ENCODE data around the gene MCAT. TPM values are rescaled to one million over a fixed set of nuclear protein-coding genes. Genes with fewer than 3 reads are reported as not detected.
"Not testable (repeated sequence)": the region's sequence is repeated elsewhere in the genome, so short reads cannot be mapped to it uniquely, and the experiment has no call there.

The MCAT gene
- total RNA-seq, 1 donor from 2014 or later = 15.5 TPM

DNA sequence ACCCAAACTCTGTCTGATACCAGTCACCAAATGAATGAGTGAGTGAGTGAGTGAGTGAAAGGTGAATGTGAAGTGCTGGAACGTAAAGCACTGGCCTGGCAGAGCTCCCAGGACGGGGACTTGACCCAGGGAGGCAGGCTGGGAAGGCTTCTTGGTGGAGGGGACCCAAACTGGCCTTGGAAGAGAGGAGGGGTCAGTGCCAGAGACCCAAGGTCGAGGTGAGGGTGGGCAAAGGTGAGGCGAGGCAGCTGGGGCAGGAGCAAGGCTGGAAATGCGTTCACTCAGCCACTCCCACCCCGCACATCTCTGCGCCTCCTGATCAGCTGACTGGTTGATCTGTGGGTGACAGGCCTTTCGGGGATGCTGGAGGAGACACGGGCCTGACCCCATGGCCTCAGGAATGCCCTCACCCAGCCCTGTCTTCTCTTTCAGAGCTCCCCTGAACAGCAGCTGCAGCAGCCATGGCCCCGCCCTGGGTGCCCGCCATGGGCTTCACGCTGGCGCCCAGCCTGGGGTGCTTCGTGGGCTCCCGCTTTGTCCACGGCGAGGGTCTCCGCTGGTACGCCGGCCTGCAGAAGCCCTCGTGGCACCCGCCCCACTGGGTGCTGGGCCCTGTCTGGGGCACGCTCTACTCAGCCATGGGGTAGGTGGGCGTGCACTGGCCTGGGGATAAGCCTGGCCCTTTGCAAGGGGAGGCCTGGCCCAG lies 15.7 kb upstream of the MCAT start:
- intact Hi-C loops (cut with DNase I) = no loop called here
- DNase-seq (ENCODE audit: missing footprints) (no peak), ATAC-seq (no peak)

DNA sequence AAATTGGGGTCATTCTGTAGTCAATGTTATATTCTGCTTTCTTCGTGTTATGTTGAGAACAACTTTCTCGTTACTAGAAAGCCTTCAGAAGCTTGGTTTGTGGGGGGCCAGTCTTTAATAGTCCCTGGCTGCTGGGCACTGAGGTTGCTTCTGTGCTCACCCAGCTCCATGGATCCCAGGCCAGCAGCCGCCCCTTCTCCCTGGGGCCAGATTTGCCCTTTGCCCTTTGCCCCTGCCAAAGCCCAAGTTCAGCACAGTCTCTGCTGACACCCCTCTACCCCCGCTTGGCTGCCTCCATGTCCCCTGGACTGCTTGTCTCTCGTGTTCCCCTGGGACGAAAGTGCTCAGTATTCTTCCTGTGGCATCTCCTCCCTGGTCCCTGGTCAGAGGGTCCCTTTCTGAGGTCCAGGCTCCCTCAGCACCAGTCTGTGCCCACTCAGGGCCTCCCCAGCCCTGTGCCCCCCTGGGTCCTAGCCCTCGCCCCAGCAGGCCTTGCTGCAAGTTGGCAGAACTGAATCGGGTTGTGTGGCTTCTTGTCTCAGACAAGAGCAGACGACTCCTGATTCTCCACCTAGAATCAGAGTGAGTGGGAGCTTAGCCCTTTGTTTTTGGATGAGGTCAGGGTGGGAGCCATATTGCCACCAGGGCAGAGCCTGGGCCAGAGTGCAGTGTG lies 14.8 kb upstream of the MCAT start:
- no peak for DNase-seq (ENCODE audit: missing footprints)
- ATAC-seq = no peak
- intact Hi-C loops (cut with DNase I) = no loop called here

DNA sequence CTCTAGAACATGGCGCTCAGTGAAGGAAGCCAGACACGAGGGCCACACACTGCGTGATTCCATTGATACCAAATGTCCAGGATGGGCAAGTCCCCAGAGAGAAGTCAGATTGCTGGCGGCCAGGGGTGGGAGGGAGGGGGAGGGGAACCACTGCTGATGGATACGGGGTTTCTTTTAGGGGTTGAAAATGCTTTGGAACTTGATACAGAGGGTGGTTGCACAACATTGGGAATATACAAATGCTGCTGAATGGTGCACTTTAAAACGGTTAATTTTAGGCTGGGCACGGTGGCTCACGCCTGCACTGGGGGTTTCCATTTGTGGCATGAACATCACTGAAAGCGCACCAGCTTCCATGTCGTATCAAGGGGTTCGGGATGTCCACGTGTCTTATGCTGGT lies 13.2 kb upstream of the MCAT start:
- no peak for DNase-seq (ENCODE audit: missing footprints)
- ATAC-seq = no peak
- intact Hi-C loops (cut with DNase I) = no loop called here

DNA sequence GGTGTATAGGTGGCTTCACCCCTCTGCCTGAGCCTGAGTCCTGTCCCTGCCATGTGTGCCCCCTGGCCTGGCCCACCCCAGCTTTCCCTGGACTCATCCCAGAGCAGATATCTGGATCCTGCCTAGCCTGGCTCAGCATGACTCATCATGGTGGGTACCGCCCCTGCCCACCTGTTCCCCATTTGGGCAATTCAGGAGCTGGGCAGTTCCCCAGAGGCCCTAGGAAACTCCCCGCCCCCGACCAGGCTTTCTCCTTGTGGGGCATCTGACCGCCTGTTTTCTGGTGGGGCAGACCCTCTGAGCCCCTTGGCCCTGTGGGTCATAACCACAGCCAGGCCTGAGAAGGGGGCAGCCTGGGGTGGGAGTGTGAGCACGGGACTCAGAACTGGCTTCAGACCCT lies 12.6 kb upstream of the MCAT start:
- no peak for ATAC-seq
- DNase-seq (ENCODE audit: missing footprints) = no peak
- intact Hi-C loops (cut with DNase I) = no loop called here

DNA sequence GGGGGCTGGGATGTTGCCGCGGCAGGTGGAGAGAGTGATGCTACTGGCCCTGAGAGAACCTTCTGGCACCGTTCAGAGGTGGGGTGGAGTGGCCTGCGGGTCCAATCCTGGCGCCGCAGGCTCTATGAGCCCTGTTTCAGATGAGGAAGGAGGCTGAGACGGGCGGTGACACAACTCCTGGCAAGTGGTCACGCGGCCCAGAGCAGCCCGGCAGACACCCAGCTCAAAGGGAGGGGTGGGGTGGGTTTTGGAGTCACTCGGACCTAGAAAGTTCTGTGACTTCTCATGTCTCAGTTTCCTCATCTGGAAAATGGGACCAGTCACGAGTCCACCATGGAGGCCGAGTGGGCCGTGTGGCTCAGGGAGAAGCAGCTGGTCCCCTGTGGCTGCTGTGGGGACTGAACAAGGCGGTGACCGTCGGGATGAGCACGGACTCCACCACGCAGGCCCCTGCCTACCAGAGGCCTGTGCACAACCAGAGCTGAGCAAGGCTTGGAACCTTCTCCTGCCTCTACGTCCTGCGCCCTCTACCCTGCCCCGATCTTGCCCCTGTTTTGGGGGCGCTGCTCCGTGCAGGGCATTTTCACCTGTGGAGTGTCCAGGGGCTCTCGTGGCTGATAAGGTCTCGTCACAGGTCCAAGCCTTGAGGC lies 11.8 kb upstream of the MCAT start:
- ATAC-seq (no peak), DNase-seq (ENCODE audit: missing footprints) (peak; percentile 77)
- intact Hi-C loops (cut with DNase I) = no loop called here

DNA sequence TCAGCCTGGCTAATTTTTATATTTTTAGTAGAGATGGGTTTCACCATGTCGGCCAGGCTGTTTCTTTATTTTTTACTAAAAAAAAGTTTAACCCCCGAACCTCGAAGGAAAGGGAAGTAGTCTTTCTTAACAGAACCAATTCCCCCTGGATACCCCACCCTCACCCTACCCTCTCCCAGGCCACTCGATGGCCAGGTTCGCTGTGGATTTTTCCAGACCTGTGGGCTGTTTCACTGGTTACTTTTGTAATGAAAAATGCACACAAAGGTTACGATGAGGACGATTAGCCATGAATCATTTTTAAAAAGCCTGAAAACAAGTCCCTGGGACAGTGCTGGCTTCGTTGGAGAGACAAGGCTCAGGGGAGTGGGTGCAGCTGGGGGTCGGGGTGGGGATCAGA lies 10.7 kb upstream of the MCAT start:
- intact Hi-C loops (cut with DNase I) = no loop called here
- DNase-seq (ENCODE audit: missing footprints) = no peak
- ATAC-seq = no peak

DNA sequence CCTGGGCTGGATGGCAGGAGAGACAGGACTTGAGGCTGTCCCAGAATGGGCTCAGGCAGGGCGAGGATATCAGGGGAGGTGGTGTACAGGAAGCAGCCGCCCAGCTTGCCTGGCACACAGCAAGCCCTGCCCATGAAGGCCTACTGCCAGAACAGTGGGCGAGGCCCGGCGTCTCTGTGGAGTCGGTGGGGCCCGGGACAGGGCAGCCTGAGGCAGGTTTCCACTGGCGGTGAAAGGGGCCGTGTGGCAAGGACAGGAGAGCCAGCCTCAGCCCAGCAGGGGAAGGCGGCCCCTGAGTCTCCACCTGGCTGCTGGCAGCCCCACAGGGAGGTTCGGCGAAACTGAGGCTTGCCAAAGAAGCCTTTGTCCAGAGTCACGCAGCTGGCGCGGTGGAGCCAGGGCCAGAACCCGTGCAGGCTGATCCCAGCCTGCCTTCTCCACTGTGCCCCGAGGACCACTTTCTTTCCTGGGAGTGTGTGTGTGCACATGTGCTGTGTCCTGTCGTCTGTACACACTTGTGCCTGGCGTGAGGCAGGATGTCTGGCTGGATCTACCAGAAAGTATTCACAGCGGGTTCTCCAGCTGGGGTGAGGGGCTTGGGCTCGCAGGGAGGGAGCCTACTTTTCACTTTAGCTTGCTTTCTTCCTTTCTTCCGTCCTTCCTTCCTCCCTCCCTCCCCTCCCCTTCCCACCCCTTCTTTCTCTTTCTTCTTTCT lies 9.3 kb upstream of the MCAT start:
- DNase-seq (ENCODE audit: missing footprints) (peak; percentile 90), ATAC-seq (peak; percentile 79)
- intact Hi-C loops (cut with DNase I) = no loop called here

DNA sequence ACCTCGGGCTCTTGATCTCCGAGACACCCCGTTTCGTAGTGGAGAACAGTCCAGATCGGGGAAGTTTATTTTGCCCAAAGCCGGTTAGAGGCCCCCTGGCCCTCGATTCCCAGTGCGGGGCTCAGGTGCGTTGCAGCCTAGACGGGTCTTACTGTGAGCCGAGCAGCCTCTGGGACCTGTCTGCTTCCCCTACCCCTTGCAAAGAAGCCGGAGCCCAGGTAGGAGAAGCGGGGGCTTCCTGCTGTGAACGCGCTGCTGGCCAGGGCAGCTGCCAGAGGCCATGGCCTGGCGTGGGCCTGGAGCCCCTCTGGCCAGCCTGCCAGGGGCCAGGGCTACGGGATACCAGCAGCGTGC lies 8.8 kb upstream of the MCAT start:
- intact Hi-C loops (cut with DNase I) = no loop called here
- DNase-seq (ENCODE audit: missing footprints) (no peak), ATAC-seq (peak; percentile 10)

DNA sequence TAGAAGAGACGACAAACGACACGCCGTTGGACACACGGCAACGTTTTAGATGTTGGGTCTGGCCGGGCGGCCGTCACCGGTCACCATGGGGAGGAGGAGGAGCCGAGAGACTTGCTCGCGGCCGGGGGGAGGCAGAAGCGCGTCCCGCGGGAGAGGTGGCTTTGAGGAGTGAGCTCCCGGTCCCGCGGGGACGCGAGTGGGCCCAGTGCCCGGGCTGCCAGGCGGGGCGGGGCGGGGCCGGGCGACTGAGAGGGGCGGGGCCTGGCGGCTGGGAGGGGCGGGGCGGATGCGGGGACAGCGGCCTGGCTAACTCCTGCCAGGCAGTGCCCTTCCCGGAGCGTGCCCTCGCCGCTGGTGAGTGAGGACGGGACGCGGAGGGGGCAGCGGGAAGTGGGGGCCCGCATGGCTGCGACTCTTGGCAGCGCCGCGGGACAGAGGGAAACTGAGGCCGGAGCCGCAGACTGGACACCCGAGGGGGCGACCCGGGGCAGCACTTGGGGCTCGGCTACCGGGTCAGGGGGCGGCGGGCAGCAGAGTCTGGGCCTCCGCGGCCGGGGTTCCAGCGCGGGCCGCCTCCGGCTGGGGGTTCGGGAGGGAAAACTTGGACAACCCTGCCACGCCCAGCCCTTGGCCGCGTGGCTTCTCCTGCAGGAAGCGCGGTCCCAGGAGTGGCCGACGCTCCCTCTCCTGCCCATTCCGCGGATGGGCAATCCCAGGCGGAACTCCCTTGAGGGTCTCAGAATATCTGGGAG lies 8.2 kb upstream of the MCAT start, which contains the start of gene TSPO:
Gene TSPO, plus strand, starts transcription at position 309 of the 752 bp plus-strand sequence. CDS start 7,680 bp downstream, outside the sequence.
- ATAC-seq = peak; percentile 87
- intact Hi-C loops (cut with DNase I) = no loop called here
- peak; percentile 91 for DNase-seq (ENCODE audit: missing footprints)

DNA sequence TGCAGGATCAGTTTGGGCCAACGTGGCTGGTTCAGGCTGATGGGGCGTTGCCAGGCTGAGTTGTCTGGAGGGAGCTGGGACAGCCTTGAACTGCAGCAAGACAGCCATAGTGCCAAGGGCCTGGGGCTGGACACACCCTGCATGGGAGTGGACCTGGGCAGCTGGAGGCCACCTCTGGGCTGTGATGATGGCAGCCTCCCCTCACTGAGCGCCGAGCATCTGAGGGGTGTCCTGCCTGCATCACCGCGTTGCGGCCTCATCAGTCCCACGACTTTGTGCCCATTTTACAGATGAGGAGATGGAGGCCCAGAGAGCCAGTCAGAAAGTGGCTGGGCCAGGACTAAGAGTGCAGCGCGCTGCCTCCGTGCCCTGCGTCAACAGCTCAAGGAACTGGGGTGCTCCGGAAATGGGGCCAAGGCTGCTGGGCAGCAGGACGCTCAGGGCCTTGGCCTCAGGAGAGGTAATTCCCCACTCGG lies 7.6 kb upstream of the MCAT start:
- intact Hi-C loops (cut with DNase I) = no loop called here
- ATAC-seq (no peak), DNase-seq (ENCODE audit: missing footprints) (no peak)

DNA sequence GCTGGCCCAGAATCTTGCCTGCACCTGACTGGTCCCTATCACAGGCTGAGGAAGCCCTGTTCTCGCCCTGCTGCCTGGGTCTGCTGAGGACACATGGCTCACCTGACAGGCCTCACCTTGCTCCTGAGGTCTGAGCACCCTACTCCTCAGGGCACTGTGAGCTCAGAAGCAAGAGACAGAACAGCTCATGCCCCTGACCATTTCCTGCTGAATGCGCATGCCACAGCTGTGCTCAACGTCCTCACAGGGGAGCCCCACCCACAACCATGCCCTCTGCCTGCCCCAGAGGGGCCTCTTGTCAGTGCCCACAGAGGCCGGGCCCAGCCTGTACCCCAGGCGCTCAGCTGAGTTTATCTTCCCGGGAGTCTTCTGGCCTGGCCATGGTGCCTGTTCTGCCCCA lies 5.4 kb upstream of the MCAT start:
- ATAC-seq (no peak), DNase-seq (ENCODE audit: missing footprints) (no peak)
- intact Hi-C loops (cut with DNase I) = no loop called here

DNA sequence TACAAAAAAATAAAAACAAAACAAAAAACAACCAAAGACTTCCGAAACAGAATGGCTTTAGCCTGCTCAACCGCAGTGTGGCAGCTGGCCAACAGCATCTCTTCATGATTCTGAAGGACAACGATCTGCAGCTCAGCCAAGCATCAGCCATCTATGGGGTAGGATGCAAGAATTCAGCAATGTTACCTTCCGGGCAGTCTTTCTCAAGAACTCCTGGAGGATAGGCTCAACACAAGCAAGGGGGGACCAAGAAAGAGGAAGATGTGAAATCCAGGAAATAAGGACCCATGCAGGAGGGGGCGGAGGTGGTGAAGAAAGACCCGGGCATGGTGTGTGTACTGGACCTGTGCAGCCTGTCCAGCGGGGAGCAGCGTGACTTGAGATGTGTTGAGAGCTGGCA lies 4.6 kb upstream of the MCAT start:
- no peak for DNase-seq (ENCODE audit: missing footprints)
- no peak for ATAC-seq
- intact Hi-C loops (cut with DNase I) = no loop called here

DNA sequence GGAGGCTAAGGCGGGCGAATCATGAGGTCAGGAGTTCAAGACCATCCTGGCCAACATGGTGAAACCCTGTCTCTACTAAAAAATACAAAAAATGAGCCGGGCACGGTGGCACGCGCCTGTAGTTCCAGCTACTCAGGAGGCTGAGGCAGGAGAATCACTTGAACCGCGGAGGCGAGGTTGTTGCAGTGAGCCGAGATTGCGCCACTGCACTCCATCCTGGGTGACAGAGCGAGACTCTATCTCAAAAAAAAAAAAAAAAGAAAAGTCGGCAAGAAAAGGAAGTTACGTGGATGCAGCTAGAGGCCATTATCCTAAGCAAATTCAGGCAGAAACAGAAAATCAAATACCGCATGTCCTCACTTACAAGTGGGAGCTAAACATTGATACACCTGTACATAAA lies 3.1 kb upstream of the MCAT start:
- ATAC-seq; intact Hi-C loops (cut with DNase I): not testable (repeated sequence)
- DNase-seq (ENCODE audit: missing footprints) = peak; percentile 85

DNA sequence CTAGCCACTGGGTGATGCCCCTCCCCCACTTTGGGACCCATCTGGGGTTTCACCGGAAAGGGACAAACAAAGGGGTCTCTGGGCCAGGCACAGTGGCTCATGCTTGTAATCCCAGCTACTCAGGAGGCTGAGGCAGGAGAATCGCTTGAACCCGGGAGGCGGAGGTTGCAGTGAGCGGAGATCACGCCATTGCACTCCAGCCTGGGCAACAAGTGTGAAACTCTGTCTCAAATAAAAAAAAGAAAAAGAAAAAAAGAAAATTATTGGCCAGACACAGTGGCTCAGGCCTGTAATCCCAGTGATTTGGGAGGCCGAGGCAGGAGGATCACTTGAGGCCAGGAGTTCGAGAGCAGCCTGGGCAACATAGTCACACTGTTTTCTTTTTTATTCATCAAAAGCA lies 2.2 kb upstream of the MCAT start:
- DNase-seq (ENCODE audit: missing footprints); ATAC-seq; intact Hi-C loops (cut with DNase I): not testable (repeated sequence)

DNA sequence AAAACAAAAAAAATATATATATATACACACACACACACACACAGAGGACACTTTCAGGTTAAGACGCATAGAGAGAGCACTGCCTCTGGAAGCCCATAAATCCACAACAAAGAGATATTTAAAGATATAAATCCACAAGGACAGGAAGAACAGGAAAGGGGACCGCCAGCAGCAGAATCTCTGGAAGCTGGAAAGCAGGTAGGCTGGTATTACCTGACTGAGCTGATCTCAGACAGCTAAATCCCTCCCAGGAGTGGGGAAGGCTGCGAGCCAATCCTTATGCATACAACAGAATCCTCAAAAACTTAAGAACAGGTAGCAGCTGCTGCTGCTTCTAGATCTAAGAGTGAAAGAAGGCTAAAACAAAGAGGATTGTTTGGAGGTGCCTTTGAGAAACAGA lies 1.8 kb upstream of the MCAT start:
- no peak for ATAC-seq
- no peak for DNase-seq (ENCODE audit: missing footprints)
- intact Hi-C loops (cut with DNase I) = no loop called here

DNA sequence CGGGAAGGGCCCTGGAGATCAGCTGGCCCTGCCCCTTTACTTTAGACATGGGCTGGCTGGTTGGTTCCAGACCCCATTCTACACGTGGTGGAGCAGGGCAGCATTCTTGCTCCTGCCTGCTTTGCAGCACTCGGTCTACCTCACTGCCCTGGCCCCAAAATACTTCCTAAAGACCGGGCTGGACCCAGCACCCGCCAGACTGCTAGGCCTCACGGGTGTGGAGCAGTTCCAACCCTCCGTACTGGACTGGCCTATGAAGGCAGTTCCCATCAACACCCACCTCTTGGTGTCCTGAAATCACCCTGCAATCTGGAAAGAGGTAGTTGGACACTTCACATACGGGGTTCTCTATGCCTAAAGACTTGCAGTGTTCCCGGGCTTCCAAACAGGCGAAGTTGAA lies 6.4 kb downstream of the MCAT start:
- intact Hi-C loops (cut with DNase I) = loop anchor here (10.0 kb wide), 1 partner anchor 272 kb away; no protein-coding TSS in a partner anchor
- peak; percentile 58 for DNase-seq (ENCODE audit: missing footprints)
- peak; percentile 60 for ATAC-seq

DNA sequence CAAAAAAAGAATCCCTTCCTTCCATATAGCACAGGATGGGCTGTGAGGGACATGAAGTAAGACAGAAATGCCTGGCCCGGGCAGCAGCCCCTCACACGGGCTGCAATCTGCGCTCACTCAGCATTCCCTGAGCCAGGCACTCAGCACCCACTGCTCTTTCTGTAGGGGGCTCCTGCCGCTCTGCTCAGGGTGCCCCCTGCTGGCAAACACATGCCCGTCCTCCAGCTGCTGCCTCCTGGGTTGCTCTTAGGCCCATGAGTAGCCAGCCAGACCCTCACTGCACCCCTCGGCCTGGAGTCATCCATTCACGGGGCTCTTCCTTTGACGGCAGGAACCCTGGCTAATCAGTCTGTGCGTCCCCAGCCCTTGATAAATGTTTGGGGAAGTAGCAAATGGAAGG lies 6.9 kb downstream of the MCAT start:
- intact Hi-C loops (cut with DNase I) = loop anchor here (10.0 kb wide), 1 partner anchor 271 kb away; no protein-coding TSS in a partner anchor
- ATAC-seq (peak; percentile 36), DNase-seq (ENCODE audit: missing footprints) (peak; percentile 72)

DNA sequence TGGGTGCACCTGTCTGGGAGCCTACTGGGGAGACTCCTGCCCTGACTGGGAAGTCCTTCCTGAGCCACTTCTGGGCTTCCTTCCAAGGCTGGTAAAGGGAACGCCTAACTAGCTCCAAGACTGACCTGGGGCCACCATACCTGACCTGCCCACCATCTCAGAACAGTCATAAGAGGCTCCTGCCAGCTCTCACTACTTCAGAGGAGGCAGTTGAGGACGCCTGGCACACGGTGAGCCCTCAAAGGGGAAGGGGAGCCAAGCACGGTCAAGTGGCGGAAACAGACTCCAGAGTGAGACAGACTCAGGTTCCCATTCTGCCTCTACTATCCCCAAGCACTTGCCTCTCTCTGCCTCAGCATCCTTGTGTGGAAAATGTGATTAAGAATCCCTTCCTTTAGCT lies 7.6 kb downstream of the MCAT start:
- intact Hi-C loops (cut with DNase I) = loop anchor here (10.0 kb wide), 1 partner anchor 271 kb away; no protein-coding TSS in a partner anchor

More for the DNA sequence above, 7.6 kb downstream of the MCAT start:
- DNase-seq (ENCODE audit: missing footprints) (peak; percentile 4), ATAC-seq (no peak)
